Thyroid gland (tissue), 4 donors: ENCODE results near the gene LMO7.

Experiments
- CTCF ChIP-seq, 6 experiments: fragments of 200-600 bp in 3 of 6; fragments of 450-650 bp in 3 of 6; sonication (generic) in 3 of 6; IDR thresholded peaks; one replicate each; pipeline ENCODE4 v1.5.1; 2016 to 2019; ENCODE audit warnings: antibody characterized with exemption in 6 of 6, mild to moderate bottlenecking in 2 of 6, inconsistent platforms in 1 of 6, moderate library complexity in 1 of 6
- POLR2A ChIP-seq, 2 donors: fragments of 450-650 bp; IDR thresholded peaks; one replicate each; pipeline ENCODE4 v1.6.1; 2017; ENCODE audit warnings: antibody characterized with exemption in 2 of 2, mild to moderate bottlenecking in 2 of 2, moderate library complexity in 1 of 2

DNA sequence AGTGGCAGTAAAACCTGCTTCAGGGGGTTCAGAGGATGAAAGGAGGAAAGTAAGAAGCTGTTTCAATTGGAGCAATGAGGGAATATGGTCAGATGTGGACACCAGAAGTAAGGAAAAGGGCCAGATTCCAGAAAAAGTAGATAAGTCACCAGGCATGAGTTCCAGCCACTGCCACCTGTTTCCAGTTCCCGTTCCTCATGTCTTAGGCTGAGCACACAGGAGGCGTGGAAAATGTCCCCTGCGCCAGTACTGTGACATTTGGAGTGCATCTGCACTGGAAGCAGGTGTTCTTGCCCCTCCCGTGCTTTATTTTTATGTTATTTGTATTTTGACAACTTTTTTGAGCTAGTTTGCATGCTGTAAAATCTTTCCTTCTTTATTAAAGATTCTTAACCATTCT, 25.3 kb downstream of the LMO7 start:
- TF ChIP-seq CTCF (IDR thresholded peaks at IDR 0.05): no peak
- no peak for TF ChIP-seq POLR2A (IDR thresholded peaks at IDR 0.05)
